Tibial artery (tissue), 4 donors: ENCODE measurements around the gene SLC35G6.

Experiments used
- DNase-seq, 2 donors: peaks; one replicate each; pipeline ENCODE4 v3.0.0-alpha.2; 2019
- H3K27ac ChIP-seq, 2 donors: fragments of 200-600 bp; sonication (generic) in 1 of 2; 1 replicate in 1 of 2; 2 replicates in 1 of 2; pipeline ENCODE4 v1.5.1; 2018 to 2019; ENCODE audit warnings: mild to moderate bottlenecking in 1 of 2
- H3K27me3 ChIP-seq, 2 donors: fragments of 200-600 bp; sonication (generic) in 1 of 2; one replicate each; pipeline versions ENCODE4 v1.5.1 to v1.6.0; 2016 to 2019
- H3K36me3 ChIP-seq, 3 donors: fragments of 200-600 bp; sonication (generic) in 2 of 3; one replicate each; pipeline ENCODE4 v1.5.1; 2016 to 2019; ENCODE audit warnings: mild to moderate bottlenecking in 2 of 3
- H3K4me1 ChIP-seq, 4 donors: fragments of 200-600 bp; sonication (generic) in 2 of 4; 1 replicate in 3 of 4; 2 replicates in 1 of 4; pipeline ENCODE4 v1.5.1; 2016 to 2019
- H3K4me3 ChIP-seq, 2 donors: fragments of 200-600 bp; sonication (generic) in 1 of 2; 1 replicate in 1 of 2; 2 replicates in 1 of 2; pipeline ENCODE4 v1.5.1; 2018 to 2019; ENCODE audit warnings: mild to moderate bottlenecking in 2 of 2
- H3K9me3 ChIP-seq, 3 donors: fragments of 200-600 bp; sonication (generic) in 1 of 3; one replicate each; pipeline ENCODE4 v1.5.1; 2016 to 2019
- intact Hi-C: fragments of 100-400 bp; cut with DNase I; formaldehyde crosslinking; loops from one replicate; pipeline ENCODE4 v1.15.0; 2023; ENCODE audit warnings: low total_unique reads
- TF ChIP-seq, protein P1 (sequence below), 2 experiments: fragments of 200-600 bp in 1 of 2; fragments of 450-650 bp in 1 of 2; IDR thresholded peaks; one replicate each; pipeline ENCODE4 v1.5.1; 2017 to 2019; ENCODE audit warnings: antibody characterized with exemption in 2 of 2, mild to moderate bottlenecking in 1 of 2, moderate library complexity in 1 of 2

SLC35G6 gene

DNA sequence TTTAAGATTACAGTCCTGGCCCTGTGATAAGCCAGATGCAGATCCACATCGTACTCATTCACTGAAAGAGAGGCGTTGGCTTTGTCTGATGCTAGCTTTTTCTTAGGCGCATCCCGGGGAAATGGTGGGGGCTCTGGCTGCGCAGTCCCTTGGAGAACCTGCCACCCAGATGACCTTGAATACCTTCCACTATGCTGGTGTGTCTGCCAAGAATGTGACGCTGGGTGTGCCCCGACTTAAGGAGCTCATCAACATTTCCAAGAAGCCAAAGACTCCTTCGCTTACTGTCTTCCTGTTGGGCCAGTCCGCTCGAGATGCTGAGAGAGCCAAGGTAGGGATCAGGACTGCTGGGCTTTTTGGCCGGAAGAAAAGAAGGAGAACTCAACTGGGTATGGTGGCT is 26.9 kb downstream of the SLC35G6 start:
- intact Hi-C loops = no loop called here

DNA sequence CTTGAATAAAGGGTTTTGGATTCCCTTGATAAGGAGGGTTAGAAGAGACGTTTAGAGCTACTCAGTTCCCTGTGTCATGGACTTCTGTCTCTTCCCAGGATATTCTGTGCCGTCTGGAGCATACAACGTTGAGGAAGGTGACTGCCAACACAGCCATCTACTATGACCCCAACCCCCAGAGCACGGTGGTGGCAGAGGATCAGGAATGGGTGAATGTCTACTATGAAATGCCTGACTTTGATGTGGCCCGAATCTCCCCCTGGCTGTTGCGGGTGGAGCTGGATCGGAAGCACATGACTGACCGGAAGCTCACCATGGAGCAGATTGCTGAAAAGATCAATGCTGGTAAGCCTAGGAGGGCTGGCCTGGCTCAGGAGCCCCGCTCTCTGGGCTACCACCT is 27.6 kb downstream of the SLC35G6 start:
- Histone ChIP-seq H3K27me3 (no peaks in the 10 kb centered on the region), H3K4me3 (no peak overlapping the region), H3K9me3 (no peaks in the 10 kb centered on the region), H3K36me3 (peaks cover 86 to 100% (median 90%) of the 10 kb centered on the region in 3 donors), H3K4me1 (no peaks in the 10 kb centered on the region), H3K27ac (no peak overlapping the region)
- DNase-seq = no peak
- TF ChIP-seq, protein P1, sequence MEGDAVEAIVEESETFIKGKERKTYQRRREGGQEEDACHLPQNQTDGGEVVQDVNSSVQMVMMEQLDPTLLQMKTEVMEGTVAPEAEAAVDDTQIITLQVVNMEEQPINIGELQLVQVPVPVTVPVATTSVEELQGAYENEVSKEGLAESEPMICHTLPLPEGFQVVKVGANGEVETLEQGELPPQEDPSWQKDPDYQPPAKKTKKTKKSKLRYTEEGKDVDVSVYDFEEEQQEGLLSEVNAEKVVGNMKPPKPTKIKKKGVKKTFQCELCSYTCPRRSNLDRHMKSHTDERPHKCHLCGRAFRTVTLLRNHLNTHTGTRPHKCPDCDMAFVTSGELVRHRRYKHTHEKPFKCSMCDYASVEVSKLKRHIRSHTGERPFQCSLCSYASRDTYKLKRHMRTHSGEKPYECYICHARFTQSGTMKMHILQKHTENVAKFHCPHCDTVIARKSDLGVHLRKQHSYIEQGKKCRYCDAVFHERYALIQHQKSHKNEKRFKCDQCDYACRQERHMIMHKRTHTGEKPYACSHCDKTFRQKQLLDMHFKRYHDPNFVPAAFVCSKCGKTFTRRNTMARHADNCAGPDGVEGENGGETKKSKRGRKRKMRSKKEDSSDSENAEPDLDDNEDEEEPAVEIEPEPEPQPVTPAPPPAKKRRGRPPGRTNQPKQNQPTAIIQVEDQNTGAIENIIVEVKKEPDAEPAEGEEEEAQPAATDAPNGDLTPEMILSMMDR (IDR thresholded peaks at IDR 0.05) = no peak
- intact Hi-C loops = no loop called here

More for the DNA sequence above, 26.9 kb downstream of the SLC35G6 start:
- no peak overlapping the region for H3K4me3 ChIP-seq
- H3K9me3 ChIP-seq = no peaks in the 10 kb centered on the region
- H3K36me3 ChIP-seq = peaks cover 86 to 100% (median 90%) of the 10 kb centered on the region in 3 donors
- no peak for DNase-seq
- H3K27me3 ChIP-seq = no peaks in the 10 kb centered on the region
- TF ChIP-seq, protein P1 (IDR thresholded peaks at IDR 0.05) = no peak
- no peaks in the 10 kb centered on the region for H3K4me1 ChIP-seq
- no peak overlapping the region for H3K27ac ChIP-seq

DNA sequence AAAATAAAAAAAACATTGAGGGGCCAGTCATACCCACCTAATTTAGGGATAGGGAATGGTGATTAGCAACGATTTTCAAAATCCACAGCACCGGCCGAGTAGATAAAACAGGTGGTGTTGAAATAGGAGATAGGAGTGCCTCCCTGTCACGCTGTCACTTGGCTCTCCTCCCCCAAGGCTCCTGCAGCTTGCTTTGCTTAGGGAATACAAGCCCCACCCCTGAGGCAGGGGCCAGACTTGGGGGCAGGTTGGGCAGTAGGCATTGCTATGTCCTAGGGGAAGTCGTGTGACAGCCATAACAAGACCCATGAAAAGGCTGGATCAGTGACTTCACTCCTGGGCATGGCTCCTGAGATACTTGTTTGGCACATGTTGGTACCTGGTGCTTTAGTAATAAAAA is 28.7 kb downstream of the SLC35G6 start:
- H3K27ac ChIP-seq = no peak overlapping the region
- intact Hi-C loops = no loop called here
- H3K4me1 ChIP-seq = no peaks in the 10 kb centered on the region
- no peaks in the 10 kb centered on the region for H3K9me3 ChIP-seq
- H3K27me3 ChIP-seq = no peaks in the 10 kb centered on the region
- DNase-seq = no peak
- peaks cover 84 to 97% (median 89%) of the 10 kb centered on the region in 3 donors for H3K36me3 ChIP-seq
- no peak overlapping the region for H3K4me3 ChIP-seq
- TF ChIP-seq, protein P1 (IDR thresholded peaks at IDR 0.05) = no peak

DNA sequence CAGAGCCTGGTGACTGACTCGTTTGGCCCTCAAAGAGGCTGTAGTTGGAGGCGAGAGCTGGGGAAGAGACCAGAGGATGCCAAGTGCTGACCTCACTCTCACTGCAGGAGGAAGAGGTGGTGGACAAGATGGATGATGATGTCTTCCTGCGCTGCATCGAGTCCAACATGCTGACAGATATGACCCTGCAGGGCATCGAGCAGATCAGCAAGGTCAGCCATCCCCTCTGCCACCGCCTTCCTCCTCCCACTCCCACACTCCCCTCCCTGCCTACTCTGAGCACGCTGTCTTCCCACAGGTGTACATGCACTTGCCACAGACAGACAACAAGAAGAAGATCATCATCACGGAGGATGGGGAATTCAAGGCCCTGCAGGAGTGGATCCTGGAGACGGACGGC is 29.9 kb downstream of the SLC35G6 start:
- Histone ChIP-seq H3K27me3 (no peaks in the 10 kb centered on the region), H3K4me1 (no peaks in the 10 kb centered on the region), H3K36me3 (peaks cover 73 to 85% (median 78%) of the 10 kb centered on the region in 3 donors), H3K9me3 (no peaks in the 10 kb centered on the region), H3K27ac (no peak overlapping the region), H3K4me3 (no peak overlapping the region)
- intact Hi-C loops = no loop called here
- DNase-seq = no peak
- TF ChIP-seq, protein P1 (IDR thresholded peaks at IDR 0.05) = no peak

DNA sequence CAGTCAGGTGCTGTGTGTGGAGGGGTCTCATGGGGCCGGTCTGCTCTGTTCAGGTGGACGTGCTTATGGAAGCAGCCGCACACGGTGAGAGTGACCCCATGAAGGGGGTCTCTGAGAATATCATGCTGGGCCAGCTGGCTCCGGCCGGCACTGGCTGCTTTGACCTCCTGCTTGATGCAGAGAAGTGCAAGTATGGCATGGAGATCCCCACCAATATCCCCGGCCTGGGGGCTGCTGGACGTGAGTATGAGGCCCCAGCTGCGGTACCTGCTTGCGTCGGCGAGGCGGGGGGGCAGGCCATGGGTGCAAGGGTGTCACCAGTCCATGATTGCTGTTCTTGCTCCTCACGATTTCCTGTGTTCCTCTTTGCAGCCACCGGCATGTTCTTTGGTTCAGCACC is 30.9 kb downstream of the SLC35G6 start:
- H3K9me3 ChIP-seq = no peaks in the 10 kb centered on the region
- H3K4me3 ChIP-seq = no peak overlapping the region
- no peaks in the 10 kb centered on the region for H3K4me1 ChIP-seq
- no peaks in the 10 kb centered on the region for H3K27me3 ChIP-seq
- no peak for DNase-seq
- intact Hi-C loops = no loop called here
- no peak overlapping the region for H3K27ac ChIP-seq
- TF ChIP-seq, protein P1 (IDR thresholded peaks at IDR 0.05) = no peak
- peaks cover 64 to 75% (median 71%) of the 10 kb centered on the region in 3 donors for H3K36me3 ChIP-seq
